ENCODE data around the gene PAPPA.

PAPPA gene

DNA sequence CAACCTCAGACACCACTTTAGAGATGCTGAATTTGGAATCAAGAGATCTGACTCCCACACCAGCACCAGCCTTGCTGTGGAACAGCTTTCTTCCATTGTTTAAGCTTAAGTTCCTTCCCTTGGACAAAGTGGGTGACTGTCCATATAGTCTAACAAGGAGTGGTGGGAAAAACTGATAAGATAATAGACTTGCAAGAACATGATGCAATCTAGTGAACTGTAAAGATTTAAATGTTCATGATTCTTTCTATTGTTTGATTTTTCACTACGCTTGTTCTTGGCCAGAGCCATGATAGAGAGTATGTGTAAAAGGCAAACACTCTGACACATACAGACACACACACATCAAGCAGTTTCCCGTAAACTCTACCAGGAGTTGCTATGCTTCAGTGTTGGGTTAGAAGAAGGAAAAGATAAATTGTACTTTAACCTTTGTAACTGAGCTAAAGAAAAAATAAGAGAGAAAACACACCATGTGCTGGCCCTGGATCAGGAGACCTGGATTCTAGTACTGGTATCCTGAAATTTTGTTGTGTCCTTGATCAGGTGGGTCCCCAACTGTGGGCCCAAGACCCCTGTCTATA, 94.3 kb downstream of the PAPPA start:
- no peak overlapping the region for H3K27ac ChIP-seq
- no peaks in the 10 kb centered on the region for H3K4me1 ChIP-seq (ENCODE audit: control insufficient read depth in 1 of 2, insufficient read depth in 1 of 2, low read depth in 1 of 2, low read length in 1 of 2)
- H3K4me3 ChIP-seq (ENCODE audit: low read depth in 1 of 2, low read length in 1 of 2): no peak overlapping the region
- H3K27me3 ChIP-seq: no peaks in the 10 kb centered on the region
- no peaks in the 10 kb centered on the region for H3K36me3 ChIP-seq
- no peaks in the 10 kb centered on the region for H3K9me3 ChIP-seq
- TF ChIP-seq, protein P1, sequence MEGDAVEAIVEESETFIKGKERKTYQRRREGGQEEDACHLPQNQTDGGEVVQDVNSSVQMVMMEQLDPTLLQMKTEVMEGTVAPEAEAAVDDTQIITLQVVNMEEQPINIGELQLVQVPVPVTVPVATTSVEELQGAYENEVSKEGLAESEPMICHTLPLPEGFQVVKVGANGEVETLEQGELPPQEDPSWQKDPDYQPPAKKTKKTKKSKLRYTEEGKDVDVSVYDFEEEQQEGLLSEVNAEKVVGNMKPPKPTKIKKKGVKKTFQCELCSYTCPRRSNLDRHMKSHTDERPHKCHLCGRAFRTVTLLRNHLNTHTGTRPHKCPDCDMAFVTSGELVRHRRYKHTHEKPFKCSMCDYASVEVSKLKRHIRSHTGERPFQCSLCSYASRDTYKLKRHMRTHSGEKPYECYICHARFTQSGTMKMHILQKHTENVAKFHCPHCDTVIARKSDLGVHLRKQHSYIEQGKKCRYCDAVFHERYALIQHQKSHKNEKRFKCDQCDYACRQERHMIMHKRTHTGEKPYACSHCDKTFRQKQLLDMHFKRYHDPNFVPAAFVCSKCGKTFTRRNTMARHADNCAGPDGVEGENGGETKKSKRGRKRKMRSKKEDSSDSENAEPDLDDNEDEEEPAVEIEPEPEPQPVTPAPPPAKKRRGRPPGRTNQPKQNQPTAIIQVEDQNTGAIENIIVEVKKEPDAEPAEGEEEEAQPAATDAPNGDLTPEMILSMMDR (IDR thresholded peaks at IDR 0.05): no peak

DNA sequence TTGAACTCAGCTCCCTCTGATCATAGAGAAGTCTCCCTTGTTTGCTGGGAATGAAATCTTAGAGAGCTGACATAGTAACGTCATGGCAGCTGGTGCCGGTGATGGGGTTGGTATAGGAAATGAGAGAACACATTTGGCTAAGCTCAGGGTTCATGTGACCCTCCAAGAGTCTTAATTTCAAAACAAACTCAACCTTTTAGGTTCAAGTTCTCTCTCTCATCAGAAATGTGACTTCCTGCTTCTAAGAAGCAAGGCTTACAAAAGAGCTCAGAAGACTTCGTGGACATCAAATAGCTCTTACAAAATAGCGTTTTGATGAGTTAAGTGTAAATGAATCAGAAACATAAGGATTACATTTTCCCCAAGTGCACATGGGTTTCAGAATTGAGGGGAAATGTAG, 97.3 kb downstream of the PAPPA start:
- TF ChIP-seq, protein P1 (IDR thresholded peaks at IDR 0.05): no peak
- Histone ChIP-seq H3K4me3 (ENCODE audit: low read depth in 1 of 2, low read length in 1 of 2) (no peak overlapping the region), H3K27ac (no peak overlapping the region), H3K36me3 (no peaks in the 10 kb centered on the region), H3K9me3 (no peaks in the 10 kb centered on the region), H3K4me1 (ENCODE audit: control insufficient read depth in 1 of 2, insufficient read depth in 1 of 2, low read depth in 1 of 2, low read length in 1 of 2) (no peaks in the 10 kb centered on the region), H3K27me3 (no peaks in the 10 kb centered on the region)

DNA sequence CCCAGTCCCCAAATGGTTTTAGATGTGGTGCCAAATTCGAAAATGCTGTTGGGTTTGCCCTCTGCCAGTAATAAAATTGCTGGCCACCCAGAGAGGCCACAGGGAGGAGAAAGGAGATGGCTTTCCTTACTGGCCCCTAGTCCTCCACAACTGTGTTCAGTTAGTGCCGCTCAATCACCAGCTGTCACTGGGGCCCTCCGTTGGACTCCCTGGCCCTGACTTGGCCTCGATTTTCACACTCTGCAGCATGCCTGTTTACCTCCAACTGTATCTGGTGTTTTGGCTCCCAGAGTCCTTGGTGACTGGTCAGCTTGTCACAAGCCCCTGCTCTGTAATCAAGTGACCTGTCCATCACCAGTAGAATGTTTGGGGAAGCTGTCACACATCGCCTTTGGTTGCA, 97.8 kb downstream of the PAPPA start:
- no peaks in the 10 kb centered on the region for H3K9me3 ChIP-seq
- TF ChIP-seq, protein P1 (IDR thresholded peaks at IDR 0.05): no peak
- no peak overlapping the region for H3K4me3 ChIP-seq (ENCODE audit: low read depth in 1 of 2, low read length in 1 of 2)
- H3K27me3 ChIP-seq: no peaks in the 10 kb centered on the region
- H3K27ac ChIP-seq: no peak overlapping the region
- no peaks in the 10 kb centered on the region for H3K4me1 ChIP-seq (ENCODE audit: control insufficient read depth in 1 of 2, insufficient read depth in 1 of 2, low read depth in 1 of 2, low read length in 1 of 2)
- no peaks in the 10 kb centered on the region for H3K36me3 ChIP-seq

DNA sequence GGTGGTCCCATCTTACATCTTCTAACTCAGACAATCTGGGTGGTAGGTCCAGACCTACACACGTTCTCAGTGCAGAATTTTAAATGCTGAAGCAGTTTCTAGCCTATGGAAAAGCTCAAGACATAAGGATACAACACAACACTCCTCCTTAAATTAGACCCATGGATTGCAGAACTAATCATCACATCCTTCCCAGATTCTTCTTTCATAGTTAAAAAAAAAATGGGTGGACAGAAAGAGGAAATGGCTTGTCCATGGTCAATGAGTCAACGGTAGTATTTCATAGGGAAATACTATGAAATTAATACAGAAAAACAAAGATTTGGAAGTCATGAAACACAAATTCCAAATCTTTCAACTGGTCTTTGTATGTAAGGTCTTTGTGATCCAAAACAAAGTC, 106.9 kb downstream of the PAPPA start:
- Histone ChIP-seq H3K9me3 (no peaks in the 10 kb centered on the region), H3K4me1 (ENCODE audit: control insufficient read depth in 1 of 2, insufficient read depth in 1 of 2, low read depth in 1 of 2, low read length in 1 of 2) (no peaks in the 10 kb centered on the region), H3K27ac (no peak overlapping the region), H3K36me3 (no peaks in the 10 kb centered on the region), H3K4me3 (ENCODE audit: low read depth in 1 of 2, low read length in 1 of 2) (no peak overlapping the region), H3K27me3 (no peaks in the 10 kb centered on the region)
- TF ChIP-seq, protein P1 (IDR thresholded peaks at IDR 0.05): no peak

DNA sequence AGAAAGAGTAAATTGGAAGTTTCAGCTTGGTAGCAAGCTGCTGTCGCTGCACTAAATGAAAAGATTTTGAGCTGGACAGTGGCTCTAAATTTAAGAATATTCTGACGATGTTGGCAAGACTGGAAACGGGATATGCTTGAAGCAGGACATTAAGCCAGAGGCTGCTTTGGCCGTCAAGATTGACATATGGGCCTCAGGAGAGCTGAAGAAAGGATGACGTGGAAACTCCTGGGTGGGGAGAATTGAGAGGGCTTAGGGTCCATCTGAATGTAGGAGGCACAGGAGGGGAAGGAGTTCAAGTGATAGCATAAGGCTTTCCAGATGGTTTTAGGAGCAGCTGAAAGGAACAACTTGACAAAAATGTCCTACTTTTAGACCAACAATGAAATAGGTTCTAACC, 108.9 kb downstream of the PAPPA start:
- H3K9me3 ChIP-seq: no peaks in the 10 kb centered on the region
- no peak overlapping the region for H3K27ac ChIP-seq
- no peaks in the 10 kb centered on the region for H3K27me3 ChIP-seq
- TF ChIP-seq, protein P1 (IDR thresholded peaks at IDR 0.05): no peak
- no peaks in the 10 kb centered on the region for H3K36me3 ChIP-seq
- no peaks in the 10 kb centered on the region for H3K4me1 ChIP-seq (ENCODE audit: control insufficient read depth in 1 of 2, insufficient read depth in 1 of 2, low read depth in 1 of 2, low read length in 1 of 2)
- no peak overlapping the region for H3K4me3 ChIP-seq (ENCODE audit: low read depth in 1 of 2, low read length in 1 of 2)

DNA sequence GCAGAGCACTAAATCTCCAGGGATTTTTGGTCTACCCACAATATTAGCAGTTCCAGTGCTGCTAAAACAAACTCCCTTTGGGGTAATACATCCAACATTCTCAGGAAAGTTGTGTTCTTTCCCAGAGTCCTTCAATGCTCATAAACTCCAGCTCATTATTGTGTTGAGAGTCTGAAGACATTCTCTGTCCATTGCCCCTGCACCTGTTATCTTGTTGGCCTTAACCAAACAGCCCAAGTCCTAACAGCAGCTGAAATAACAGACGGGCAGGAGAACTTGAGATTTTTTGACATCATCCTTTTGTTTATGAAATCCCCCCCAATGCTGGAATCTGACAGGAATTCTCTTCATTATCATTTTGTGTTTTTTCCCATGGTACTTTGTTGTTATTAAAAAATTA, 110.8 kb downstream of the PAPPA start:
- no peaks in the 10 kb centered on the region for H3K9me3 ChIP-seq
- H3K27ac ChIP-seq: no peak overlapping the region
- no peaks in the 10 kb centered on the region for H3K27me3 ChIP-seq
- H3K4me1 ChIP-seq (ENCODE audit: control insufficient read depth in 1 of 2, insufficient read depth in 1 of 2, low read depth in 1 of 2, low read length in 1 of 2): no peaks in the 10 kb centered on the region
- H3K36me3 ChIP-seq: no peaks in the 10 kb centered on the region
- no peak overlapping the region for H3K4me3 ChIP-seq (ENCODE audit: low read depth in 1 of 2, low read length in 1 of 2)
- TF ChIP-seq, protein P1 (IDR thresholded peaks at IDR 0.05): no peak

Data from neutrophil (primary cell).